ENCODE results near the gene EMILIN1. TPM values are rescaled to one million over a fixed set of nuclear protein-coding genes. Genes with fewer than 3 reads are reported as not detected.
A peak's percentile ranks its signal among the peaks of the same experiment; 100 is the strongest.

Gene EMILIN1
- total and polyA plus RNA-seq, 9 donors: 8.6 to 321 (median 183) TPM

GRCh38 chr2:27081984-27082772 is 3.8 kb downstream of the EMILIN1 start:
- intact Hi-C loops (cut with DNase I): loop anchor here (10.0 kb wide), 2 partner anchors 47 to 107 kb away; partner anchors contain the start of genes MAPRE3 (in 2 of the 4) and TMEM214 (in 2 of the 4)
- H3K4me1 ChIP-seq (ENCODE audit: insufficient read depth): peaks cover 16% of the 10 kb centered on the region
- H3K4me3 ChIP-seq: no peak overlapping the region
- 56 to 74% (median 64%) methylated on average over 37 to 38 of the region's 38 CpGs for WGBS, 3 donors
- TF ChIP-seq CTCF (IDR thresholded peaks at IDR 0.05): no peak
- no peak for TF ChIP-seq EP300 (IDR thresholded peaks at IDR 0.05)
- no peak for TF ChIP-seq POLR2A (IDR thresholded peaks at IDR 0.05)
- peak in 1 of 5 donors; percentile 50 for DNase-seq
- H3K27ac ChIP-seq: no peak overlapping the region
- no peaks in the 10 kb centered on the region for H3K9me3 ChIP-seq
- no peaks in the 10 kb centered on the region for H3K27me3 ChIP-seq
- no peaks in the 10 kb centered on the region for H3K36me3 ChIP-seq

- intact Hi-C loops (cut with DNase I): loop anchor here (10.0 kb wide), 2 partner anchors 48 to 108 kb away; partner anchors contain the start of genes MAPRE3 (in 2 of the 4) and TMEM214 (in 2 of the 4)
- peaks cover 16% of the 10 kb centered on the region for H3K4me1 ChIP-seq (ENCODE audit: insufficient read depth)
- no peak for TF ChIP-seq EP300 (IDR thresholded peaks at IDR 0.05)
- H3K27ac ChIP-seq: no peak overlapping the region
- DNase-seq: peak in 2 of 5 donors; percentile 25 to 48
- WGBS, 3 donors: 63 to 68% (median 65%) methylated on average over 27 of the region's 27 CpGs
- H3K36me3 ChIP-seq: no peaks in the 10 kb centered on the region
- H3K27me3 ChIP-seq: no peaks in the 10 kb centered on the region
- no peaks in the 10 kb centered on the region for H3K9me3 ChIP-seq
- no peak overlapping the region for H3K4me3 ChIP-seq
Observed at GRCh38 chr2:27082773-27083409, 4.5 kb downstream of the EMILIN1 start.

- Histone ChIP-seq H3K36me3 (no peaks in the 10 kb centered on the region), H3K4me1 (ENCODE audit: insufficient read depth) (peaks cover 16% of the 10 kb centered on the region), H3K27ac (no peak overlapping the region), H3K4me3 (no peak overlapping the region), H3K9me3 (no peaks in the 10 kb centered on the region), H3K27me3 (no peaks in the 10 kb centered on the region)
- intact Hi-C loops (cut with DNase I): loop anchor here (10.0 kb wide), 2 partner anchors 49 to 109 kb away; partner anchors contain the start of genes MAPRE3 (in 2 of the 4) and TMEM214 (in 2 of the 4)
- 73 to 79% (median 76%) methylated on average over 20 of the region's 20 CpGs for WGBS, 3 donors
- TF ChIP-seq CTCF (IDR thresholded peaks at IDR 0.05) (no peak), POLR2A (IDR thresholded peaks at IDR 0.05) (no peak), EP300 (IDR thresholded peaks at IDR 0.05) (no peak)
- peak in 1 of 5 donors; percentile 21 for DNase-seq
Observed at GRCh38 chr2:27083410-27084296, 5.2 kb downstream of the EMILIN1 start.

GRCh38 chr2:27084297-27085061 is 6.1 kb downstream of the EMILIN1 start:
- no peaks in the 10 kb centered on the region for H3K36me3 ChIP-seq
- DNase-seq: peak in 2 of 5 donors; percentile 20 to 41
- TF ChIP-seq EP300 (IDR thresholded peaks at IDR 0.05) (no peak), POLR2A (IDR thresholded peaks at IDR 0.05) (no peak), CTCF (IDR thresholded peaks at IDR 0.05) (no peak)
- no peaks in the 10 kb centered on the region for H3K9me3 ChIP-seq
- H3K4me3 ChIP-seq: no peak overlapping the region
- H3K4me1 ChIP-seq (ENCODE audit: insufficient read depth): peaks cover 16% of the 10 kb centered on the region
- WGBS, 3 donors: 60 to 82% (median 72%) methylated on average over 6 of the region's 6 CpGs
- intact Hi-C loops (cut with DNase I): loop anchor here (5.0 to 10.0 kb wide), 4 partner anchors 32 to 110 kb away; partner anchors contain the start of genes AGBL5 (in 2 of the 4), MAPRE3 (in 2 of the 4) and TMEM214 (in 2 of the 4)
- no peak overlapping the region for H3K27ac ChIP-seq
- no peaks in the 10 kb centered on the region for H3K27me3 ChIP-seq
